Astrocyte of the spinal cord (primary cell): ENCODE results near the gene SHISAL1.
A peak's percentile ranks its signal among the peaks of the same experiment; 100 is the strongest.

ENCODE experiments used
- DNase-seq: peaks from one replicate; pipeline ENCODE4 v3.0.0; 2011; ENCODE audit warnings: low read depth, low spot score
- H3K4me3 ChIP-seq: 2 replicates; pipeline ENCODE4 v1.5.1; 2011; ENCODE audit warnings: low read depth, mild to moderate bottlenecking, low read length, moderate library complexity
- in situ Hi-C: cut with HindIII; loops from 2 replicates; pipeline ENCODE4 v1.10.0; 2017; ENCODE audit warnings: low sequenced_read_pairs
- TF ChIP-seq, protein P1 (sequence below): IDR thresholded peaks from 2 replicates; pipeline ENCODE4 v1.5.1; 2012; ENCODE audit warnings: low read depth, mild to moderate bottlenecking, low read length, inconsistent platforms

The SHISAL1 gene

DNA sequence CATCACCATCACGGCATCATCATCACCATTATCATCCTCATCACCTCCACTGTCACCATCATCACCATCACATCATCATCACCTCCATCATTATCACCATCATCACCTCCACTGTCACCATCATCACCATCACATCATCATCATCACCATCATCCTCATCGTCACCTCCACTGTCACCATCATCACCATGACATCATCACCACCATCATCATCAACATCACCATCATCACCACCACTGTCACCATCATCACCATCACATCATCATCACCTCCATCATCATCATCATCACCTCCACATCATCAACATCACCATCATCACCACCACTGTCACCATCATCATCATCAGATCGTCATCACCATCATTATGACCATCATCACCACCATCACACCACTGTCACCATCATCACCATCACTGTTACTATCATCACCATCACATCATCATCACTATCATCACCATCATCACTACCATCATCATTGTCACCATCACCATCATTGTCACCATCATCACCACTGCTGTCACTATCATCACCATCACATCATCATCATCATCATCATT lies 99.2 kb downstream of the SHISAL1 start:
- in situ Hi-C loops: no loop called here
- H3K4me3 ChIP-seq: no peak overlapping the region
- DNase-seq: no peak
- TF ChIP-seq, protein P1, sequence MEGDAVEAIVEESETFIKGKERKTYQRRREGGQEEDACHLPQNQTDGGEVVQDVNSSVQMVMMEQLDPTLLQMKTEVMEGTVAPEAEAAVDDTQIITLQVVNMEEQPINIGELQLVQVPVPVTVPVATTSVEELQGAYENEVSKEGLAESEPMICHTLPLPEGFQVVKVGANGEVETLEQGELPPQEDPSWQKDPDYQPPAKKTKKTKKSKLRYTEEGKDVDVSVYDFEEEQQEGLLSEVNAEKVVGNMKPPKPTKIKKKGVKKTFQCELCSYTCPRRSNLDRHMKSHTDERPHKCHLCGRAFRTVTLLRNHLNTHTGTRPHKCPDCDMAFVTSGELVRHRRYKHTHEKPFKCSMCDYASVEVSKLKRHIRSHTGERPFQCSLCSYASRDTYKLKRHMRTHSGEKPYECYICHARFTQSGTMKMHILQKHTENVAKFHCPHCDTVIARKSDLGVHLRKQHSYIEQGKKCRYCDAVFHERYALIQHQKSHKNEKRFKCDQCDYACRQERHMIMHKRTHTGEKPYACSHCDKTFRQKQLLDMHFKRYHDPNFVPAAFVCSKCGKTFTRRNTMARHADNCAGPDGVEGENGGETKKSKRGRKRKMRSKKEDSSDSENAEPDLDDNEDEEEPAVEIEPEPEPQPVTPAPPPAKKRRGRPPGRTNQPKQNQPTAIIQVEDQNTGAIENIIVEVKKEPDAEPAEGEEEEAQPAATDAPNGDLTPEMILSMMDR: no peak

GRCh38 chr22:44212936-44213335 lies 99.8 kb downstream of the SHISAL1 start:
- H3K4me3 ChIP-seq: no peak overlapping the region
- no peak for DNase-seq
- TF ChIP-seq, protein P1: no peak
- in situ Hi-C loops: no loop called here

- in situ Hi-C loops: no loop called here
- no peak for DNase-seq
- H3K4me3 ChIP-seq: no peak overlapping the region
- TF ChIP-seq, protein P1: no peak
These were observed 100.5 kb downstream of the SHISAL1 start for GRCh38 chr22:44211946-44212930.

GRCh38 chr22:44211256-44211945 lies 101.3 kb downstream of the SHISAL1 start:
- no peak overlapping the region for H3K4me3 ChIP-seq
- in situ Hi-C loops: no loop called here
- DNase-seq: no peak
- TF ChIP-seq, protein P1: no peak

DNA sequence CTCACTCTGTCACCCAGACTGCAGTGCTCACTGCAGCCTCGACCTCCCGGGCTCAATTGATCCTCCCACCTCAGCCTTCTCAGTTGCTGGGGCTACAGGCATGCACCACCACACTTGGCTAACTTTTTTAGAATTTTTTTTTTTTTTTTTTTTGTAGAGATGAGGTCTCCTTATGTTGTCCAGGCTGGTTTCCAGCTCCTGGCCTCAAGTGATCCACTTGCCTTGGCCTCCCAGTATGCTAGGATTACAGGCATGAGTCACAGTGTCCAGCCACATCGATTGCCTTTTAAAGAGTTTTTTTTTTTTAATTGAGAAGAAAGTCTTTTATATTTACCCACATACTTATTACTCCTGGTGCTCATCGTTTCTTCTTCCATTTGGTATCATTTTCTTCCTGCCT lies 102.0 kb downstream of the SHISAL1 start:
- H3K4me3 ChIP-seq: no peak overlapping the region
- peak; percentile 27 for DNase-seq
- in situ Hi-C loops: no loop called here

GRCh38 chr22:44209343-44209742 lies 103.4 kb downstream of the SHISAL1 start:
- TF ChIP-seq, protein P1: no peak
- no peak for DNase-seq

More for the DNA sequence above, 102.0 kb downstream of the SHISAL1 start:
- TF ChIP-seq, protein P1: no peak

More at GRCh38 chr22:44209343-44209742, 103.4 kb downstream of the SHISAL1 start:
- no peak overlapping the region for H3K4me3 ChIP-seq
- in situ Hi-C loops: no loop called here
